ENCODE measurements around the gene AFAP1L2.

The AFAP1L2 gene

GRCh38 chr10:114408112-114408967 is 4.0 kb upstream of the AFAP1L2 start:
- FAIRE-seq, result no peak

- no peak for FAIRE-seq
These were observed 2.2 kb upstream of the AFAP1L2 start for GRCh38 chr10:114406455-114406854.

GRCh38 chr10:114405011-114405350 is 679 bp upstream of the AFAP1L2 start:
- FAIRE-seq, result no peak

- FAIRE-seq, result no peak
These were observed 651 bp downstream of the AFAP1L2 start for GRCh38 chr10:114403541-114404161.

- no peak for FAIRE-seq
These were observed 1.3 kb downstream of the AFAP1L2 start for GRCh38 chr10:114402871-114403540.

- FAIRE-seq, result no peak
These were observed 2.1 kb downstream of the AFAP1L2 start for GRCh38 chr10:114402233-114402632.

GRCh38 chr10:114401195-114401791 is 3.0 kb downstream of the AFAP1L2 start:
- FAIRE-seq, result no peak

- FAIRE-seq, result no peak
These were observed 4.2 kb downstream of the AFAP1L2 start for GRCh38 chr10:114400091-114400490.

- no peak for FAIRE-seq
These were observed 4.7 kb downstream of the AFAP1L2 start for GRCh38 chr10:114399576-114399975.

GRCh38 chr10:114398587-114399331 is 5.5 kb downstream of the AFAP1L2 start:
- no peak for FAIRE-seq

GRCh38 chr10:114397651-114398145 is 6.6 kb downstream of the AFAP1L2 start:
- no peak for FAIRE-seq

GRCh38 chr10:114396464-114396863 is 7.8 kb downstream of the AFAP1L2 start:
- FAIRE-seq, result no peak

- no peak for FAIRE-seq
These were observed 8.8 kb downstream of the AFAP1L2 start for GRCh38 chr10:114395366-114396022.

GRCh38 chr10:114394531-114394930 is 9.8 kb downstream of the AFAP1L2 start:
- FAIRE-seq, result no peak

- FAIRE-seq, result no peak
These were observed 10.4 kb downstream of the AFAP1L2 start for GRCh38 chr10:114393886-114394285.

- no peak for FAIRE-seq
These were observed 10.8 kb downstream of the AFAP1L2 start for GRCh38 chr10:114393482-114393881.

GRCh38 chr10:114392112-114392835 is 12.0 kb downstream of the AFAP1L2 start:
- FAIRE-seq, result no peak

- FAIRE-seq, result no peak
These were observed 12.7 kb downstream of the AFAP1L2 start for GRCh38 chr10:114391599-114391998.

GRCh38 chr10:114389426-114389825 is 14.9 kb downstream of the AFAP1L2 start:
- no peak for FAIRE-seq

GRCh38 chr10:114388275-114388674 is 16.0 kb downstream of the AFAP1L2 start:
- FAIRE-seq, result no peak

- FAIRE-seq, result no peak
These were observed 16.5 kb downstream of the AFAP1L2 start for GRCh38 chr10:114387784-114388183.
